H1 (cell line): Measurements from ENCODE around the gene COL25A1. TPM values are rescaled to one million over a fixed set of nuclear protein-coding genes. Genes with fewer than 3 reads are reported as not detected.

Source experiments
- CTCF ChIA-PET: fragments of 300-600 bp; sonication (Branson Sonifier 250); formaldehyde crosslinking; loops from one replicate; lab custom pipeline; 2021; ENCODE audit not compliant: partially characterized antibody; lab: Charles Lee
- POLR2A ChIA-PET: fragments of 300-600 bp; sonication (Branson Sonifier 250); formaldehyde crosslinking; loops from one replicate; lab custom pipeline; 2021; ENCODE audit warnings: inconsistent platforms; ENCODE audit not compliant: partially characterized antibody; lab: Charles Lee
- DNase-seq, 2 experiments: peaks; one replicate each; pipeline versions ENCODE4 v3.0.0 to v3.0.0-alpha.2; 2010 to 2022; ENCODE audit warnings: low spot score in 2 of 2, low read depth in 1 of 2, mixed read lengths in 1 of 2
- FAIRE-seq: peaks from 2 replicates; lab custom pipeline; 2011; peaks lifted over from hg19 to GRCh38; lab: Jason Lieb, UNC
- H2AFZ ChIP-seq: 2 replicates; pipeline ENCODE4 v1.8.1; 2012; ENCODE audit warnings: low read length, inconsistent platforms
- H2AK5ac ChIP-seq: 2 replicates; pipeline ENCODE4 v1.6.1; 2013; ENCODE audit warnings: low read depth, low read length
- H2BK120ac ChIP-seq: replicated peaks from 2 replicates; pipeline ENCODE3; 2013; ENCODE audit warnings: low read depth, low read length, inconsistent platforms
- H2BK12ac ChIP-seq: 2 replicates; pipeline ENCODE4 v1.6.1; 2013; ENCODE audit warnings: low read depth, low read length
- H2BK15ac ChIP-seq: 2 replicates; pipeline ENCODE4 v1.6.1; 2013; ENCODE audit warnings: low read length
- H2BK20ac ChIP-seq: 2 replicates; pipeline ENCODE4 v1.6.1; 2013; ENCODE audit warnings: low read length
- H2BK5ac ChIP-seq: 2 replicates; pipeline ENCODE4 v1.6.1; 2013; ENCODE audit warnings: low read depth, low read length
- H3K14ac ChIP-seq: 2 replicates; pipeline ENCODE4 v1.6.1; 2013; ENCODE audit warnings: inconsistent platforms; ENCODE audit not compliant: insufficient read length
- H3K18ac ChIP-seq: 2 replicates; pipeline ENCODE4 v1.6.1; 2013; ENCODE audit warnings: low read length; ENCODE audit errors: extremely low read depth
- H3K23ac ChIP-seq: 2 replicates; pipeline ENCODE4 v1.6.1; 2013; ENCODE audit warnings: inconsistent platforms; ENCODE audit not compliant: insufficient read length
- H3K23me2 ChIP-seq: 2 replicates; pipeline ENCODE4 v1.6.1; 2013; ENCODE audit warnings: low read depth, low read length
- H3K27ac ChIP-seq: 2 replicates; pipeline ENCODE4 v1.6.1; 2011; ENCODE audit warnings: low read depth, low read length, inconsistent platforms
- H3K27me3 ChIP-seq, 4 experiments: replicated peaks in 1 of 4; 1 replicate in 1 of 4; 2 replicates in 3 of 4; pipeline versions ENCODE4 v1.6.1 to v1.8.1; 2011 to 2013; ENCODE audit warnings: low read length in 3 of 4, mild to moderate bottlenecking in 3 of 4, inconsistent platforms in 2 of 4, mixed read lengths in 2 of 4, moderate library complexity in 1 of 4; ENCODE audit not compliant: control insufficient read depth in 3 of 4, insufficient read depth in 3 of 4; ENCODE audit errors: extremely low read depth in 1 of 4
- H3K36me3 ChIP-seq, 4 experiments: 2 replicates each; pipeline versions ENCODE4 v1.6.1 to v1.8.1; 2011 to 2013; ENCODE audit warnings: mild to moderate bottlenecking in 4 of 4, low read length in 3 of 4, moderate library complexity in 2 of 4, control low read depth in 1 of 4, inconsistent platforms in 1 of 4; ENCODE audit not compliant: insufficient read depth in 4 of 4, control insufficient read depth in 2 of 4
- H3K4ac ChIP-seq: replicated peaks from 2 replicates; pipeline ENCODE3; 2013; ENCODE audit warnings: low read length, low read depth, mixed read lengths, inconsistent platforms; ENCODE audit not compliant: insufficient read length
- H3K4me1 ChIP-seq, 4 experiments: replicated peaks in 1 of 4; 1 replicate in 1 of 4; 2 replicates in 3 of 4; pipeline versions ENCODE4 v1.6.1 to v1.8.1; 2011 to 2013; ENCODE audit warnings: low read length in 3 of 4, inconsistent platforms in 2 of 4, mixed read lengths in 1 of 4; ENCODE audit not compliant: insufficient read depth in 4 of 4, control insufficient read depth in 3 of 4
- H3K4me2 ChIP-seq, 2 experiments: 2 replicates each; pipeline versions ENCODE4 v1.6.1 to v1.8.1; 2011 to 2013; ENCODE audit warnings: low read depth in 2 of 2, low read length in 2 of 2, control low read depth in 1 of 2, inconsistent platforms in 1 of 2, mild to moderate bottlenecking in 1 of 2; ENCODE audit not compliant: insufficient read depth in 1 of 2
- H3K4me3 ChIP-seq, 4 experiments: fragments of 200-600, 300-600 bp in 1 of 4; sonication (generic), shearing (Covaris generic), sonication (Bioruptor Twin) in 1 of 4; 2 replicates each; pipeline versions ENCODE4 v1.5.1 to v1.8.1; 2011 to 2016; ENCODE audit warnings: low read length in 4 of 4, low read depth in 3 of 4, control low read depth in 2 of 4, inconsistent platforms in 2 of 4, mild to moderate bottlenecking in 2 of 4, mixed read lengths in 1 of 4, moderate library complexity in 1 of 4; ENCODE audit not compliant: insufficient read depth in 2 of 4; ENCODE audit errors: extremely low read depth in 1 of 4
- H3K56ac ChIP-seq: replicated peaks from 2 replicates; pipeline ENCODE3; 2013; ENCODE audit warnings: low read depth, mild to moderate bottlenecking, mixed read lengths, low read length, inconsistent platforms; ENCODE audit not compliant: insufficient read length
- H3K79me1 ChIP-seq: 2 replicates; pipeline ENCODE4 v1.6.1; 2013; ENCODE audit warnings: low read depth, low read length, control low read depth
- H3K79me2 ChIP-seq, 2 experiments: 2 replicates each; pipeline versions ENCODE4 v1.6.1 to v1.8.1; 2012 to 2013; ENCODE audit warnings: low read length in 2 of 2, mild to moderate bottlenecking in 2 of 2, inconsistent platforms in 1 of 2; ENCODE audit not compliant: insufficient read depth in 2 of 2, control insufficient read depth in 1 of 2
- H3K9ac ChIP-seq, 4 experiments: replicated peaks in 1 of 4; 1 replicate in 1 of 4; 2 replicates in 3 of 4; pipeline versions ENCODE4 v1.6.1 to v1.8.1; 2011 to 2013; ENCODE audit warnings: low read depth in 3 of 4, low read length in 3 of 4, control low read depth in 2 of 4, mild to moderate bottlenecking in 2 of 4, moderate library complexity in 2 of 4, inconsistent platforms in 1 of 4; ENCODE audit errors: extremely low read depth in 1 of 4
- H3K9me3 ChIP-seq, 2 experiments: 2 replicates each; pipeline versions ENCODE4 v1.6.1 to v1.8.1; 2012 to 2013; ENCODE audit warnings: mild to moderate bottlenecking in 2 of 2, moderate library complexity in 2 of 2, control low read depth in 1 of 2, inconsistent platforms in 1 of 2, low read depth in 1 of 2, low read length in 1 of 2, mixed read lengths in 1 of 2; ENCODE audit not compliant: insufficient read depth in 2 of 2
- H4K20me1 ChIP-seq, 2 experiments: replicated peaks in 1 of 2; 2 replicates each; pipeline versions ENCODE3 to v1.8.1; 2011 to 2013; ENCODE audit warnings: inconsistent platforms in 2 of 2, low read length in 2 of 2, mild to moderate bottlenecking in 1 of 2; ENCODE audit not compliant: insufficient read depth in 2 of 2, control insufficient read depth in 1 of 2
- H4K5ac ChIP-seq: 2 replicates; pipeline ENCODE4 v1.6.1; 2013; ENCODE audit warnings: low read length, low read depth, mixed read lengths, inconsistent platforms; ENCODE audit not compliant: insufficient read length
- H4K8ac ChIP-seq: 2 replicates; pipeline ENCODE4 v1.8.0; 2013; ENCODE audit warnings: mild to moderate bottlenecking, moderate library complexity, low read length, inconsistent platforms; ENCODE audit not compliant: insufficient read depth; ENCODE audit errors: extremely low read depth
- H4K91ac ChIP-seq: replicated peaks from 2 replicates; pipeline ENCODE3; 2013; ENCODE audit warnings: low read length, mixed read lengths, inconsistent platforms; ENCODE audit not compliant: insufficient read length
- NRF1 ChIP-seq: IDR thresholded peaks from 2 replicates; pipeline ENCODE4 v1.6.1; 2011; ENCODE audit warnings: mild to moderate bottlenecking, low read depth, low read length, improper control_type of control experiment
- TEAD4 ChIP-seq: IDR thresholded peaks from 2 replicates; pipeline ENCODE4 v1.6.1; 2012; ENCODE audit warnings: low read depth, low read length, inconsistent platforms, mixed read lengths
- WGBS, 2 experiments: shearing (Covaris generic) in 1 of 2; methylation state at CpG; one replicate each; pipeline versions ENCODE4 v1.1.6 to v1.1.7; 2013 to 2015; ENCODE audit warnings: low lambda C conversion rate in 2 of 2, mixed read lengths in 2 of 2, inconsistent platforms in 1 of 2, low coverage in 1 of 2, missing lambda C conversion rate in 1 of 2; ENCODE audit not compliant: insufficient replicate concordance in 2 of 2, insufficient coverage in 1 of 2, insufficient read length in 1 of 2; ENCODE audit errors: extremely low coverage in 1 of 2, missing lambda C conversion rate in 1 of 2; 5-methylcytosine and 5-hydroxymethylcytosine counted together
- polyA plus RNA-seq, 7 experiments: library from polyadenylated mRNA; depleted of rRNA in 3 of 7; stranded (reverse) in 5 of 7; unstranded in 2 of 7; fragments of >200 nt in 5 of 7; fragments of 200-250 nt in 2 of 7; gene quantifications; 1 replicate in 5 of 7; 2 replicates in 1 of 7; 4 replicates in 1 of 7; pipeline versions ENCODE4 v1.2.1 to v1.2.3, GENCODE V29; 2011 to 2013; ENCODE audit warnings: missing spikeins in 2 of 7, mixed read lengths in 2 of 7
- total RNA-seq: library from RNA; stranded (reverse); fragmentation: NEBNext Ultra II Directional; extraction: Animal tissue kit (Norgen Biotek cat#: 25700); gene quantifications from 2 replicates; pipeline ENCODE4 v1.2.1, GENCODE V29; 2021

Gene COL25A1
- total and polyA plus RNA-seq, 2 of the 8 experiments (the other 6 are each of a cell fraction or from before 2014, with no cell fraction given): 1.1 to 8.3 TPM

DNA sequence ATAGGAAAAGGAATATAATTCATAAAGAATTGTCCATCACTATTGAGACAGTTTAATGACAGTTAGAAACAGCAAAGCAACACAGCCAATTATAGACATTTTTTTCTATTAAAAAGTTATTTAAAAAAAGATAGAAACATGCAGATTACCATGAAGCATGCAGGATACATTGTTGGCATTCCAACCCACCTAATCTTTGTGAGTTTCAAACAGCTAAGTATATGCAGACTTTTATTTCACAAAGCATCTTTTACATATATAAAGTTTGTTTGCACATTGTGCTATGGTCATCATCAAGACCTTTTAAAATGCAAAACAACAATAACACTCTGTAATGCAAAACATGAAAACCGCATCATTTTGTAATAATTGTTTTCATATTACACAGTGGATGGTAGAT lies 413.7 kb downstream of the COL25A1 start:
- TF ChIP-seq TEAD4 (peak; percentile 43; the same call in 1 of the 2 replicates), NRF1 (no peak)
- WGBS, 2 experiments: 58% methylated on average over 1 of the region's 1 CpG; no CpG with 5 or more reads in 1 of the 2 experiments
- no peak overlapping the region for H2BK12ac ChIP-seq
- POLR2A ChIA-PET: no interaction called here
- no peaks in the 10 kb centered on the region for H3K36me3 ChIP-seq
- H4K20me1 ChIP-seq: no peaks in the 10 kb centered on the region
- H4K8ac ChIP-seq: no peak overlapping the region
- H3K4me2 ChIP-seq: no peak overlapping the region
- no peak overlapping the region for H3K18ac ChIP-seq
- no peak for DNase-seq
- no peak overlapping the region for H3K4me3 ChIP-seq
- no peak overlapping the region for H4K91ac ChIP-seq
- H3K23me2 ChIP-seq: no peaks in the 10 kb centered on the region
- no peak overlapping the region for H3K56ac ChIP-seq
- no peaks in the 10 kb centered on the region for H3K9me3 ChIP-seq
- H2AFZ ChIP-seq: no peak overlapping the region
- no peak overlapping the region for H2BK20ac ChIP-seq
- H3K4me1 ChIP-seq: no peaks in the 10 kb centered on the region
- H3K27ac ChIP-seq: no peak overlapping the region
- no peak overlapping the region for H3K4ac ChIP-seq
- FAIRE-seq: no peak
- H4K5ac ChIP-seq: no peak overlapping the region
- H3K79me2 ChIP-seq: no peaks in the 10 kb centered on the region
- peaks cover 0 to 1% (median 0%) of the 10 kb centered on the region in 4 experiments; a peak in 1 of 7 replicates for H3K27me3 ChIP-seq
- CTCF ChIA-PET: no interaction called here
- H3K14ac ChIP-seq: no peak overlapping the region
- no peak overlapping the region for H2BK15ac ChIP-seq
- no peak overlapping the region for H2AK5ac ChIP-seq
- H2BK5ac ChIP-seq: no peak overlapping the region
- no peak overlapping the region for H2BK120ac ChIP-seq
- no peak overlapping the region for H3K23ac ChIP-seq
- H3K79me1 ChIP-seq: no peaks in the 10 kb centered on the region
- H3K9ac ChIP-seq: no peak overlapping the region
